ENCODE results near the gene CPN1. TPM values are rescaled to one million over a fixed set of nuclear protein-coding genes. Genes with fewer than 3 reads are reported as not detected.
"Not testable (repeated sequence)": the region's sequence is repeated elsewhere in the genome, so short reads cannot be mapped to it uniquely, and the experiment has no call there.

CPN1 gene
- not detected for total RNA-seq

DNA sequence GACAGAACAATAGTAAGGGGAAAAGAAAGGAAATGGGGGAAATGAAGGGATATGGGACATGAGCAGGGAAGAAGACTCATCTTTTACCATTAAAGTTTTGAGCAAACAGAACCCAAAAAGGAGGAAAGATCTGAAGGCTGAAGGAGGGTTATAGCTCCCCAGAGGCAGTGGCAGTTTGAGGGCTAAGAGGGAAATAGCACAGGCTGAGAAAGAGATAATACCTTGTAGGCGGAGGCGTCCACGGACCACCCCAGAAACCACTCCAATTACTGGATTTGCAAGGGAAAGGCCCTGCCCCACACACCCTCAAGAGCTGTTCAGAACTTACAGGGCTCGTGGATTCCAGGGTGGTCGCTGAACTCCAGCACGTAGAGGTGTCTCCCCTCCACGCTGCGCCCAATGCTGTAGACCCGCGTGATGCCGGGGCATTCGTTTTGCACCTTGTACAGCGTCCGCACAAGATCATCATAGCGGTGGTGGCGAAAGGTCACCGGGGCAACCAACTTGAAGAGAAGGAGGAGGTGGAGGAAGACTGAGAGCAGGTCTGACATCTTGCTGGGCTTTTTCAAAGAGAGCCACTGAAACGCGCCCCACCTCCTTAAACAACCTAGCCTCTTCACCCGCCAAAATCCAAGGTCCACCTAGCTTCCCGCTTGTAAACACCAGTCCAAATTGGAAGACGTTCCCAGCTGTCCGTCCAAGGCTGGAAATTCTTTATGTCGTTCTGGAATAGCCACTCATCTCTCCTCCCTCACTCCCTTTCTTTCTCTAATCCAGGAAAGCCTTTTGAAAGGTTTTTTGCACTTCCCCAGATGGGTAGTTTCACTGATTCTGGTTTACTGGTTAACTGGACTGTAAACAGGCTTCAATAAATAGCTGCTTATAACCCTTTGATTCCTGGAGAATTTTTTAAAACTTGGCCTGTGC lies at the start of gene CPN1:
Gene CPN1, minus strand, starts transcription at position 795 of the 927 bp plus-strand sequence. Its CDS starts 244 bp downstream, at position 551.
- no peak for ATAC-seq

DNA sequence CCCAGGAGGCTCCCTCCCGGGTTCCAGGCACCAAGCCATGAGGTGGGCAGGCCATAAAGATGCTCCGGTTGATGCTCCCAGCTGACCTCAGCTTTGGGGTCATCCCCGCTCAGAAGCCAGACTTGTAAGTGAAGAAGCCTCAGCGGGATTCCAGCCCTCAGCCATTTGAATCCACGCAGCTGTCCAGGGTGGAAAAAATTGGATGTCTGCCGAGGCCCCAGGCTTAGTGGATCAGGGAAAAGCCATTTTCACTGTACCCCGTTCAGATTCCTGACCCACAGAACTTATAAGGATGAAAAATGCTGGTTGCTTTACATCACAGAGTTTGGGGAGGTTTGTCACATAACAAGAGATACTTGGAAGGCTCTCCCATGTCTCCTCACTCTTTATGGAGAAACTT lies 49.2 kb upstream of the CPN1 start:
- no peak for ATAC-seq

DNA sequence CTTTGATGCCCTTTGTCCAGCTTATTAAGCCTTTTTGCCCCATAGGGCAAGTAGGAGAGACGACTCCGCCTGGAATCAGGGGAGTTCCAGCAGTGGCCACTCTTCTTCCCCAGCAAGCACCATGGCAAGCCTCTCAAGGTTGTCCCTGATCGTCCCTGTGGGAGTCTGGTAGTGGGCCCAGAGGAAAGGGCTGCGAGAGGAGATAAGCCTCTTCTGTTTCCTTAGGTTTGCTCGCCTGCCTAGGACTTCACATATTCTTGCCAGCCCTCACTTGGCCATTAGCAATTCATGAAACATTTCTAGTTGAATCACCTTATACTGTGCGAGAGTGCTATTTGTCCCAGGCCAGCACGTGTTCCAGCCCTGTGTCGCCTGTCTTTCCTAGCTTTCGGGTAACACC lies 47.8 kb upstream of the CPN1 start:
- ATAC-seq, result peak; percentile 35

DNA sequence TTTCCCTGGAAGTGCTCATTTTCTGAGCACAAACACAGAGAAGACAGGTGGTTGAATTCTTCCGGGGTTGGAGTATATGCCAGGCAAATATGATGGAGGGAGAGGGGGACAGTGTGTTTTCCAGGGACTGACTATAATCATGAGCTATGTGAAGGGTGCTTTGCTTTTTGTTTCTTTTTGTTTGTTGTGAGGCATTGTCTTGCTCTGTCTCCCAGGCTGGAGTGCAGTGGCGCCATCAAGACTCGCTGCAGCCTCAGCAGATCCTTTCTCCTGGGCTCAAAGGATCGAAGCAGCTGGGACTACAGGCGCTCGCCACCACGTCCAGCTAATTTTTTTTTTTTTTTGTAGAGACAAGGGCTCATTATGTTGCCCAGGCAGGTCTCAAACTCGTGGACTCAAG lies 47.3 kb upstream of the CPN1 start:
- ATAC-seq, result no peak

DNA sequence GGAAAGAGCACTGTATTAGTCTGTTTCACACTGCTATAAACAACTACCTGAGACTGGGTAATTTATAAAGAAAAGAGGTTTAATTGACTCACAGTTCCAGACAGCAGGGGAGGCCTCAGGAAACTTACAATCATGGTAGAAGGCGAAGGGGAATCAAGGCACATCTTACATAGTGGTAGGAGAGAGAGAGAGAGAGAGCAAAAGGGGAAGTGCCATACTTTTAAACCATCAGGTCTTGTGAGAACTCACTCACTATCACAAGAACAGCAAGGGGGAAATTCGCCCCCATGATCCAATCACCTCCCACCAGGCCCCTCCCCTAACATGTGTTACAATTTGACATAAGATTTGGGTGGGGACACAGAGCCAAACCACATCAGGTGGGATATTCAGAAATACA lies 43.7 kb upstream of the CPN1 start:
- ATAC-seq, result not testable (repeated sequence)

DNA sequence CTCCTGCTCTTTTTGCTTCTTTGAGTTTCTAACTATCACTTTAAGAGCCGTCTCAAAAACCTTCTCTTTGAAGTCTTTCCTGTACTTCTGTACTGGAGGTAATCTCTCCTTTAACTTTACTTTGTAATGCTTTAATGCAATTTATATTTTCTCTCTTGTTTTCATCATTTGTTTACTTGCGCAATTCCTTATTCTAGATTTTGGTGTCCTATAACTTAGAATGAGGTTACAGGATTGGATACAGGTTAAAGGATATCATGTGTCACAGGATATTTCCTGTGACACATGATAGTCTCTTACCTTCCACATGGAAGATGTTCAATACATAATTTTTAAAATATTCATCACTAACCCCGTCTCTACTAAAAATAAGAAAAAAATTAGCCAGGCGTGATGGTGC lies 42.4 kb upstream of the CPN1 start:
- no peak for ATAC-seq

DNA sequence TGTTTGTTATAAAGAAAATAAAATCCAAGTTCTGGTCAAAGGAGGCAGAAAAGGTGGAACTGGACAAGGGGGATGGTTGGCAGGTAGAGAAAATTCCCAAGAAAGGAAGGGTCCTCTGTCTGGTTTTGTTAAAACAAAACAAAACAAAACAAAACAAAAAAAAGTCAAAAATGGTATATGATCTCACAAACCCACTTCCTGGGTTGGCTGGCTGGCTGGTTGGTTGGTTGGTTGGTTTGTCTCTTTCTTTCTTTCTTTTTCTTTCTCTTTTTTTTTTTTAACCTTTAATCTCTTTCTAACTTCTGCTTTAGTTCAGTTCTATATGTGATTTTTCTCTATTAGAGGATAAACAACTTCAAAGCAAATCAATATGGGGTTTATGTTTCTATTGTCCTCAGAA lies 41.1 kb upstream of the CPN1 start:
- no peak for ATAC-seq

DNA sequence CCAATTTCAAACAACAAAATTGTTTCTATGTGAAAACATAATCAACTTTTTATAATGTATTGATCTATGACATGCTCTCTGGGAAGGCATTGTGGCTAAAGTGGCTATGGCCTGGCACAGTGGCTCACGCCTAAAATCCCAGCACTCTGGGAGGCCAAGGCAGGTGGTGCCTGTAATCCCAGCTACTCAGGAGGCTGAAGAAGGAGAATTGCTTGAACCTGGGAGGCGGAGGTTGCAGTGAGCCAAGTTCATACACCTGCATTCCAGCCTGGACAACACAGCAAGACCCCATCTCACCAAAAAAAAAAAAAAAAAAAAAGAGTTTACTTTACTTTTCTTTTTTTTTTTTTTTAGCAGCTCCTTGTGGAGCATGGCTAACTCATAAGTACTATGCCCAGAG lies 38.9 kb upstream of the CPN1 start:
- no peak for ATAC-seq

DNA sequence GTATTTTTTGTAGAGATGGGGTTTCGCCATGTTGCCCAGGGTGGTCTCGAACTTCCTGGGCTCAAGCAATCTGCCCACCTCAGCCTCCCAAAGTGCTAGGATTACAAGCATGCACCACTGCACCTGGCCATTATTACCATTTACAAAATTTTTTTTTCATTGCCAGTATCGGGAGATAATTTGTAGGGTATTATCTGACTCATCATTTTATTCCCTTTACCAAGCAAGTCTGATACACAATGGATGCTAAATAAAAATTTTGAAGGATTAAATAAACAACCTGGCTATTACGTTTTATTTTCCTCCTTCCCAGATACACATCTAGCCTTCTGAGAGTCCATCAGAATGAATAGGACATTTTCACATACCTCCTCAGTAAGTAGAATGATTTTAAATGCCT lies 38.1 kb upstream of the CPN1 start:
- no peak for ATAC-seq

DNA sequence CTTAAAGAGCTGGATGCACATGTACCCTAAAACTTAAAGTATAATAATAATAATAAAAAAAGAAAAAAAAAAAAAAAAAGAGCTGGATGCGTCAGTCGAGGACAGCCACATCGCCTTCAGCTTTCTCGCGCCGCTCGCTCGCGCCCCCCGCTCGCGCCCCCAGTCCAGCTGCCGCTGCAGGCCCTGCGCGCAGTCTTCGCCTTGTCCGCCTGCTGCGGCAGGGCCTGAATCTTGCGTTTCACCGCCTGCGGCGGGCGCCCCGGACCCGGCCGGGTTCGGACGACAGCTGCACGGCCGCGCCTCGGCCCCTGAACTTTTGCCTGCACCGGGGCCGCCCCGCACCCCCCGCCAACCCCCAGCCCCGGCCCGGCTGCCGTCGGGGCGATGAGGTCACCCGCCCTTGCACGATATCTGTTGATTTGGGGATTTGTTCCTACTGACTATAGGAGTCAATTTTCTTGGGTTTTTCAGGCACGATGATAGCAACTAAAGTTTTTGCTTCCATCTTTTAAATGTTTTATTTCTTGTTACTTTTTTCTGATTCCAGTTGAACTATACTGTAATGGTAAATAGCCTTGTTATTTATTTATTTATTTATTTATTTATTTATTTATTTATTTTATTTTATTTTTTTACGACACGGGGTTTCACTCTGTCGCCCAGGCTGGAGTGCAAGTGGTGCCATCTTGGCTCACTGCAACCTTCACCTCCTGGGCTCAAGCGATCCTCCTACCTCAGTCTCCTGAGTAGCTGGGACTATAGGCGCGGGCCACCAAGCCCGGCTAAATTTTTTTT lies 33.5 kb upstream of the CPN1 start:
- ATAC-seq, result no peak

DNA sequence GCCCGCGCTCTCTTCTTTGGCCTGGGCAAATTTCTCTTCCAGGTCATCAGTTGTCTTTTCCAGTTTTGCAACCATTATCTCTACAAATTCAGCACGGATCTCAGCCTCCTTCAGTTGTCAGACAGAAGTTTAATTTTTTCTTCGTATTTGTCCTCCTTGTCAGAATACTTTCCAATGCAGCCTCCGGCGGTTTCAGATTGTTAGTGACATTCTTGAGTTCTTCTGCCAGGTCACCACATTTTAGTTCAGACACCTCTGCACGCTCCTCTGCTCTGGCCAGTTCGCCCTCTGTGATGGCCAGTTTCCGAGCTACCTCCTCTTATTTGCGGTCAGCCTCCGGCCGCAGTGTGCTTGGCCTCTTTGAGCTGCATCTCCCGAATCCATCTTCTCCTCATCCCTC lies 32.8 kb upstream of the CPN1 start:
- no peak for ATAC-seq

DNA sequence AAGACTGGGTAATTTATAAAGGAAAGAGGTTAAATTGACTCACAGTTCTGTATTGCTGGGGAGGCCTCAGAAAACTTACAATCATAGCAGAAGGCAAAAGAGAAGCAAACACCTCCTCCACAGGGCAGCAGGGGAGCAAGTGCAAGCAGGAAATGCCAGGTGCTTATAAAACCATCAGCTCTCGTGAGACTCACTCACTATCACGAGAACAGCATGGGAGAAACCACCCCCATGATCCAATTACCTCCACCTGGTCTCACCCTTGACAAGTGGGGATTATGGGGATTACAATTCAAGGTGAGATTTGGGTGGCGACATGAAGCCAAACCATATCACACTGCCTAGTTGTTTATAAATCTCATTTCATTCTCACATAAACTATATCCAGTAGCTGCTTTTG lies 28.0 kb upstream of the CPN1 start:
- ATAC-seq, result no peak

DNA sequence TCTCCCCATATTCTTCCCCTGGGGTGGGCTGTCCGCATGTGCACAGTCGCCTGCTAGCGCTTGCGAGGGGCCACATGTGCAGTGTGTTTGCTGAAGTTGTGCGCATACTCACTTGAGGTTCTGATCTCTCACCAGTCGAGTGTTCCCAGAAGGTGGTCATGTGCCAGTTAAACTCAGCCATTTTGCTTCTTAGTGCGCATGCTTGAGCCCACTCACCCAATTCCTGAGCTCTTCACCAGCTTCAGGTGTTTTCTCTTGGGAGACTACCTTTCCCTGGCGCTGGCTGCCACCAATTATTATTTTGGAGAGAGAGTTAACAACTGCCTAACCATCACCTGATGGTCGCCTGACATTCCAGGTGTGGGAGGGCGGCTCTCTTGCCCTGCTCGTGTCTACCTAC lies 25.2 kb upstream of the CPN1 start:
- no peak for ATAC-seq

DNA sequence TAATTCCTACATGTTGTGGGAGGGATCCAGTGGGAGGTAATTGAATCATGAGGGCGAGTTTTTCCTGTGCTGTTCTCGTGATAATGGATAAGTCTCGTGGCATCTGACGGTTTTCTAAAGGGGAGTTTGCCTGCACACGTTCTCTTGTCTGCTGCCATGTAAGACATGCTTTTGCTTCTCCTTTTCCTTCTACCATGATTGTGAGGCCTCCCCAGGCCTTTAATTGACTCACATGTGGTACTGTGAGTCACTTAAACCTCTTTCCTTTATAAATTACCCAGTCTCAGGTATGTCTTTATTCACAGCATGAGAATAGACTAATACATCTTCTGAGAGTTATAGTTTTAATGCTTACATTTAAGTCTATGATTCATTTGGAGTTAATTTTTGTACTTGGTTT lies 22.6 kb upstream of the CPN1 start:
- peak; percentile 48 for ATAC-seq

DNA sequence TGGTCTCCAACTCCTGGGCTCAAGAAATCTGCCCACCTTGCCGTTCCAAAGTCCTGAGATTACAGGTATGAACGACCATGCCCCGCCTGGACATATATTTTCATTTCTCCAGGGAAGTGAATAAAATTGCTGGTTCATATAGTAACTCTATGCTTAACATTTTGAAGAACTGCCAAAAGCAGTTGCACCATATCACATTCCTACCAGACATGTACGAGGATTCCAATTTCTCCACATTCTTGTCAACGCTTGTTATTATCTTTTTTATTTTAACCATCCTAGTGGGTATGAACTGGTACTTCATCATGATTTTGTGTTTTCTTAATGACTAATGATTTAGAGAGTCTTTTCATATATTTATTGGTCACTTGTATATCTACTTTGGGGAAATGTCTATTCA lies 21.9 kb upstream of the CPN1 start:
- no peak for ATAC-seq

DNA sequence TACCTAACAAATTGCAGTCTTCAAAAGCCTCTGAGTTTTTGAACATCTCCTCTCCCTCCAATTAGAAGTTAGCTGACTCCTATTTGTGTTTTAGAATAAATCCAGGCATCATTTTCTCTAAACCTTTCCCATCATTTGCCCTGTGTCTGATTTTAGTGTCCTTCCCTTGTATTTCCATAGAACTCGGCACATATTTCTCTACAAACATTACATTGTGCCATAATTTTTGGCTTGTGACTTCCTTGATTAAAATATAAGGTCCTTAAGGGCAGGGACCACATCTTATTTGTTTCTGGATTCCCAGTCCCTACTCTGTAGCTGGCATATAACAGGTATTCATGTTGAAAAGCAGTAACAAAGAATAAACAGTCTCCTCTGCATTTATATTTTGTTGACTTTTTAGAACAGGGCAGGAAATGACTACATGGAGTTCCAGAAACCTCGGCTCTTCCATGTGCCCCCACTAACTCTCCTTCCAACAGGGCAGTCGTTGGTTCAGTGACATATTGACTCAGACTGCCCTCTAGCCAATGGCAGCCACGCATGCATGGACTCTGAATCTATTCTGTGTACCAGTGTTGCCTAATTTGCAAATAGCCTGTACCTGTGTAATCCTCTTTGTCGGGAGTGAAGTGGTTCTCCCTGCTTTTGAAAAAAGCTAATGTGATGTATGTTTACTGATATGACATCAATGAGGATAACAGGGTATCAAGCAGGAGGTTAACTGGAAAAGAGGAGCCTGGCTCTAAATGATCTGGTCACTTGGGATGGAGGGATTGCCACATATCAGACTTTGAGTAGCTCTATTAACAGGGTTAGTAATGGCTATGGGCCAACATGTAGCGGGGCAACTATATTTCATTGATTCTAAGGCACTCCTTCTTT lies 19.8 kb upstream of the CPN1 start:
- ATAC-seq, result no peak

DNA sequence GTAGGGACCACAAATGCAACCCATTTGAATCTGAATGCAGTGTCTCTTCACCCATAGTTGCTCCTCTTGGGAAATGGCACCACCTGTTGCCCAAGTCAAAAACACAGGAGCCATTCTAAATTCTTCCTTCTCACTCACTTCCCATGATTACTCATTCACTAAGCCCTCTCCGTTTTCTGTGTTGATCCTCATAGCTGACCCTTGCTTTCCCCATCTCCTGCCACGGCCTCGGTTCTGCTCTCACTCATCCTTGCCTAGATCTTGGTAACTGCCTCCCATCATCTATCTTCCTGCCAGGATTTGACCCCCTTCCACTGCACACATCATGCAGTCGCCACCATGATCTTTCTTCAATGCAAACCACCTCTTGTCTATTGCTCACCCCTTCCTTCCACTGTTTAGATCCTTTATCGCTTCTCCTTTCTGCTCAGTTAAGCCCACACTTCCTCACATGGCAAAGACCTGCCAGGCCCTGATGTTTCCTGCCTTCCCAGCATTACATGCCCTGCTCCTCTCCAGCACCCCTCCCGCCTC lies 19.0 kb upstream of the CPN1 start:
- no peak for ATAC-seq

DNA sequence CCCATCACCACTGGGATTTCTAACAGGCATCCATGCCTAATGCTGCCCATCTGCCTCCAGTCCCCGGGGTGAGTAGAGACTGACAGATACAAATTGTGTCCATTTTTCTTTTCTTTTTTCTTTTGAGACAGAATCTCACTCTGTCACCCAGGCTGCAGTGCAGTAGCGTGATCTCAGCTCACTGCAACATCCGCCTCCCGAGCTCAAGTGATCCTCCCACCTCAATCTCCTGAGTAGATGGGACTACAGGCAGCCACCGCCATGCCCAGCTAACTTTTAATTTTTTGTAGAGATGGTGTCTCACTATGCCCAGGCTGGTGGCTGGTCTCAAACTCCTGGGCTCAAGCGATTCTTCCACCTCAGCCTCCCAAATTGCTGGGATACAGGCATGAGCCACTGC lies 7.6 kb upstream of the CPN1 start:
- ATAC-seq, result no peak

DNA sequence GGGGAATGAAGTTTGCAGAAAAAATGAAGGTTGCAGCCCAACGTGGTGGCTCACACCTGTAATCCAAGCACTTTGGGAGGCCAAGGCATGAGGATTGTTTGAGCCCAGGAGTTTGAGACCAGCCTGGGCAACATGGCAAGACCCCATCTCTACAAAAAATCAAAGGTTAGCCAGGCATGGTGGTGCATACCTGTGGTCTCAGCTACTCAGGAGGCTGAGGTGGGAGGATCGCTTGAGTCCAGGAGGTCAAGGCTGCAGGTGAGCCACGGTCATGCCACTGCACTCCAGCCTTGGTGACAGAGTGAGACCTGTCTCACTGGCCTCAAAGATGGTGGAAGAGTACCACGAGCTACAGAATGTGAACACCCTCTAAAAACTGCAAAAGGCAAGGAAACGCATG lies 5.0 kb upstream of the CPN1 start:
- ATAC-seq, result not testable (repeated sequence)

DNA sequence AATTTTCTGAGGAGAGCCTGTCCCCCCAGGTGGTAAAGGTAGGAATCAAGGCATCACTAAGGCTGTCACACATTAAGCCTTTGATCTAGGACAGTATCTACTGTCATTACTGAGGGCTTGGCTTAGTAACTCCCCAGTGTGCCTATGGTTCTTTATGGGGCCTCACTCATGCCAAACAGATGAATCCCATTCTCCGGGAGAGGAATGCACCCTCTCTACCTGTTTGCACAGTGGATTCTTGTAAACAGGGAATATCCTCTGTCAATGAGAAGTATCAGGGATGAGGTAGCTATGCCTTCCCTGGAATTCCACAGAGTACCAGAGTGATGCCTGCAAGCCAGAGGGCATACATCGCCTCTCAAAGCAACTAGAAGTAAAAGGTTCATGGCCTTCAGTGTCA lies 3.9 kb upstream of the CPN1 start:
- no peak for ATAC-seq

DNA sequence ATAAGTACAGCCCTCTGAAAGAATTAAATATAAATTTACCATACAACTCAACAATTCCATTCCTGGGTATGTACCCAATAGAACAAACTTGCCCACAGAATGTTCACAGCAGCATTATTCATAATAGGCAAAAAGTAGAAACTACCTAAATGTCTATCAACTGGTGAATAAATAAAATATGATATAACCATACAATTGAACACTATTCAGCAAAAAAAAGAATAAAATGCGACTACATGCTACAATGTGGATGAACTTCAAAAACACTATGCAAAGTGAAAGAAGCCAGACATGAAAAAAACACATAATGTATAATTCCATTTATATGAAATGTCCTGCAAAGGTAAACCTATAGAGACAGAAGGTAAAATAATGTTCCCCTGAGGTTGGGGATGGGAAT lies 2.0 kb upstream of the CPN1 start:
- no peak for ATAC-seq

DNA sequence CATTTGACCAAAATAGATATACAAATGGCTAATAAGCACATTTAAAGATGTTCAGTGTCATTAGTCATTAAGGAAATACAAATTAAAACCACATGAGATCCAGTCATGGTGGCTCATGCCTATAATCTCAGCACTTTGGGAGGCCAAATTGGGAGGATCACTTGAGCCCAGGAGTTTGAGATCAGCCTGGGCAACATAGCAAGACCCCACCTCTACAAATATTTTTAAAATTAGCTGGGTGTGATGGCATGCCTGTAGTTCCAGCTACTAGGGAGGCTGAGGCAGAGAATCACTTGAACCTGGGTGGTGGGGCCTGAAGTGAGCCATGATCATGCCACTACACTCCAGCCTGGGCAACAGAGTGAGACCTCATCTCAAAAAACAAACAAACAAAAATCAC lies 607 bp upstream of the CPN1 start:
- ATAC-seq, result not testable (repeated sequence)

DNA sequence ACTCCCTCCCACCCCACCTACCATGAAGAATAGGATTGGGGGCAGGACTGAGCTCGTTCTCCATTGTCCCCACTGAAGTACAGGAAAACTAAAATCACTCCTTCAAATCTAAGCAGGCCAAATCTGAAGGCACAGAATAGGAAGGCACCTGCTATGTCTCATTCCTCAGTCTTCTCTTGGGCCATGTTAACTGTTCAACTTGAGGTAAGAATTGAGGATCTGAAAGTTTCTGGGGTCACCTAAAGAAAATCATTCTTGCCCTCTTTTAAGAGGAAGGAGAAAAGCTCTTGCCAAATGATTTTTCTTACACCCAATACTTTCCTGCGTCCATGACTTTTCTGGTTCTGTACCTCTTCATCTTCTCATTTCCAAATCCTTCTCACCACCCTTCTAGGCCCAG lies 4.9 kb downstream of the CPN1 start:
- no peak for ATAC-seq
